ENCODE measurements around the gene IFNAR2.

IFNAR2 gene

DNA sequence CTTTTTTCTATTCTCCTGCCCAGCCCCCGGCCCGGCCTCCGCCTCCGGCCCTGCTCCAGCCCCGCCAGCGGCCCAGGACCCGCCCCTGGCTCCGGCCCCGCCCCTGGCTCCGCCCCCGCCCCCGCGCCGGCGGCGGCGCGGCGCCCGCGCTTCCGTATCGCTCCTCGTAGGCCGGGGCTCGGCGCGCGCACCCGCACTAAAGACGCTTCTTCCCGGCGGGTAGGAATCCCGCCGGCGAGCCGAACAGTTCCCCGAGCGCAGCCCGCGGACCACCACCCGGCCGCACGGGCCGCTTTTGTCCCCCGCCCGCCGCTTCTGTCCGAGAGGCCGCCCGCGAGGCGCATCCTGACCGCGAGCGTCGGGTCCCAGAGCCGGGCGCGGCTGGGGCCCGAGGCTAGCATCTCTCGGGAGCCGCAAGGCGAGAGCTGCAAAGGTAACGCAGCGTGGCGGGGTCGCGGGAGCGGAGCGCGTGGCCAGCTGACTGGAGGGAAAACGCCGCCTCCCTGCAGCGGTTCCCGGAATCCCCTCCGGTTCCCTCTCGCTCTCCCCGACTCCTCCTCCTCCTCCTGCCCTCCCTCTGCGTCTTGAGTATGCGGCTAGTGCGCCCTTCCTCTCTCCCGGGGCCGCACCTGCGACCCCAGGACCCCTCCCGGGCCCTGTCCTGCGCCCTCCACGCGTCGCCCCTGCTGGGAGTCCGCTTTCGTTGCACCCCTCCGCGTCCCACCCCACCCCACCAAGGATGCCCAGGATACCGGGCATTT, at the start of gene IFNAR2:
Gene IFNAR2 (plus strand): TSS at position 155 of the 761 bp plus-strand sequence. CDS start 11,985 bp downstream, outside the sequence.
- DNase-seq = peak; percentile 58

- DNase-seq = no peak
Observed at GRCh38 chr21:33185852-33186251, 43.9 kb upstream of the IFNAR2 start.

DNA sequence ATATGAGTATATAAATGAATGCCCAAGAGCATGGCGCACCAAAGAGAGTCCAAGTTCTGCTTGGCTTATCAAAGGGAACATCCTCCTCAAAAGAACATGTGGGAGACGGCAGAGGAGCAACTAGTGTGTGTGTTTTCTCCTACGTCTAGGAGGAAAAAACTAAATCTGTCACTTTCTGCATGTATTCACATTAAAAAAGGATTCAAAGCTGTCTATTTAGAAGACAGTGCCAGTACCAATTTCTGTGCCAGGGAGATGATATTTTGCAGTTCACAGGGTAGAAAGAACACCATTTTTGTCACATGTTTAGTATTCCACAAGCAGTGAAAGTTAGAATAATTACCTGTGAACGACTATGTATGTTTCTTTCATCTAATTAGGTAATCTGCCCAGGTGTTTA, 42.5 kb upstream of the IFNAR2 start:
- DNase-seq = no peak

- DNase-seq = no peak
Observed at GRCh38 chr21:33189237-33189636, 40.5 kb upstream of the IFNAR2 start.

- no peak for DNase-seq
Observed at GRCh38 chr21:33189824-33190223, 39.9 kb upstream of the IFNAR2 start.

- peak; percentile 30 for DNase-seq
Observed at GRCh38 chr21:33196941-33197374, 32.8 kb upstream of the IFNAR2 start.

DNA sequence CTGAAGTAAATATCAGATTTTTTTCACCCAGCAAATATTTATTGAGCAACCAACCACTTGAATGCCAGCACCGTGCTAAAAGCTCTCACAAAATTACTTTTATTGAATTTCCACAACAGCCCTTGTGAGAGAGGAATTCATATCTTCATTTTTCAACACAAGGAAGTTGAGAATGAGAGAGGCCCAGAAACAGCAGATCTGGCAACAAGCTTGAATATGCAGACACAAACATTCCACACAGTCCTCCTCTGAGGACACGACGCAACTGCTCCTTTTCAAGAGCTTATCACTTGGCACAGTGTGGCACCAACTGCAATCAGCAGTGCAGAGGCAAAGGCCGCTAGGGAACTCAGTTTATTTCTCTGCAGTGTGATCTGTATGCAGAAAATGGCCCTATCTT, 32.2 kb upstream of the IFNAR2 start:
- DNase-seq = no peak

- no peak for DNase-seq
Observed at GRCh38 chr21:33198346-33199099, 31.2 kb upstream of the IFNAR2 start.

GRCh38 chr21:33199100-33199464, 30.7 kb upstream of the IFNAR2 start:
- no peak for DNase-seq

DNA sequence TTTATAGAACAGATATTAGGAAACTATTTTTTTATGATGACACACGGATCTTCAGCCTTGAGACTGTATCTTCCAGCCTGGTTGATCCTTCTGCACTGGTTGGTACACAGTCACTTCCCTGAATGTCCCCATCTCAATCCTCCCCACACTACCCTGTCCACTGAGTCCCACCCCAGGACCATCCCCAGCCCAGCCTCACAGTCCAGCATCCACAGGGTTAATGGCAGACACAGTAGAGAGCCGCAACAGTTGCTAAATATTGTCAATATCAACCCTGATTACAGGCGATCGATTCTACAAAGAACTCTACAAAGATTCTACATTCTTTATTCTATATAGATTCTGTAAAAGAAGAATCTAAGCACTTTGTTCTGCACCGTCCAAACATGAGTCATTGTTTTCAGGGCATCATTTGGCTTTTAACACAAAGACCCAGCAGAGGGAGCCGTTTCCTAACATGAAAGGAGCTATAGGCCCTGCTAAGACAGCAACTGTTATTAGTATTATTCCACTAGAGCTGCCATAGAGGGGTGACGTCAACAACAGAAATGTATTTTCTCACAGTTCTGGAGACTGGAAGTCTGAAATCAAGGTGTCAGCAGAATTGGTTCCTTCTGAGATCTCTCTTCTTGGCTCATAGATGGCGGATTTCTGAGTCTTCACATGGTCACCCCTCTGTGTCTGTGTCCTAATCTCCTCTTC, 30.1 kb upstream of the IFNAR2 start:
- peak; percentile 61 for DNase-seq

GRCh38 chr21:33201956-33202355, 27.8 kb upstream of the IFNAR2 start:
- DNase-seq = no peak

DNA sequence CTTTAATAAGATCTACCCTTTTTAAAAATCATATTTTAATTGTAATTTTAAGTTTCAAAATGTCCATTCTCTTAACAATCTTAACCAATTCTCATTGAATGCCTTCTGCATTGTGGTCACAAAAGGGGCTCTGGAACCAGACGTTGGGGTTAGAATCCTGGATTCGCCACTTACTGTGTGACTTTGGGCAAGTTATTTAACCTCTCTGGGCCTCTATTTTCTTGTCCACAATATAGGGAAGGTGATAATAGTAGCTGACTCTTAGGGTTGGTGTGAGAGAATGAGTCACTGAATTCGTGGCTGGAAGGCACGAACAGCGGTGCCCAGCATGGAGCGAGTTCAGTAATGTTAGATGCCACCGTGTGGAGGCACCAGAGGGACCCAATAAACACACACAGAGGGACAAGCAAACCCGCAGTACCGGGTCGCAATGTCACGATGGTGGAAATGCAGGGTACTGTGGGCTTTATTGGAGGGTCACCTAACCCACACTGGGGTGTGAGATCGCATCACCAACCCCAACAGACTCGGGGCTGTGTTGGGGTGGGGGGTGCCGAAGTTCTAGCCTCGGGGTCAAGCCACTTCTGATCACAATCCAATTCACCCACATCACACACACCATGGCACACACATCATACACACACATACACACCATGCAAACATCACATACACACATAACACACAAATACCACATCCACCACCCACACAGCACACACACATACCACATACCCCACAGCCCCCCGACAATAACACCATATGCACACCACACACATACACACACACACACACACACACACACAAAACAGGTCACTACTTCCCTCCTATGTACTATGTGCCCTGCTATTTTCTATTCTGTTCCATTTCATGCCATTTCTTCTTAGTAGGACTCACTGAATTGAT, 27.0 kb upstream of the IFNAR2 start:
- no peak for DNase-seq

- no peak for DNase-seq
Observed at GRCh38 chr21:33203371-33203724, 26.4 kb upstream of the IFNAR2 start.

DNA sequence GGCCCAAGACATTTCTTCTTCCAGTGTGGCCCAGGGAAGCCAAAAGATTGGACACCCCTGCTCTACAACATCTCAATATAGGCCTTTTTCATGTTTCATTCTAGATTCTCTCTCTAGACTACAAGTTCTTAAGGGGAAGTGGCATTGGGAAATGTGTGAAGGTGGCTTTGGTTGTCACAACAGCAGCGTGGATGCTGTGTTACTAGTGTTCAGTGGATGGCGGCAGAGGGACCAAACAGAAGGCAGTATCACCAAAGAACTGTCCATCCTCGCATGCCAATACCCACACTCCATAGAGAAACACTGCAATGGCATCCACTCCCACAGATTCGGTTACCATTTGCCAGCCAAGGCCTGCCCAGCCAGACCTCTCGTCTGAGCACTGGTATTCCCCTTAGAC, 24.3 kb upstream of the IFNAR2 start:
- DNase-seq = no peak

- no peak for DNase-seq
Observed at GRCh38 chr21:33206771-33207281, 22.9 kb upstream of the IFNAR2 start.

- no peak for DNase-seq
Observed at GRCh38 chr21:33207449-33208149, 22.1 kb upstream of the IFNAR2 start.

GRCh38 chr21:33208534-33208933, 21.2 kb upstream of the IFNAR2 start:
- no peak for DNase-seq

DNA sequence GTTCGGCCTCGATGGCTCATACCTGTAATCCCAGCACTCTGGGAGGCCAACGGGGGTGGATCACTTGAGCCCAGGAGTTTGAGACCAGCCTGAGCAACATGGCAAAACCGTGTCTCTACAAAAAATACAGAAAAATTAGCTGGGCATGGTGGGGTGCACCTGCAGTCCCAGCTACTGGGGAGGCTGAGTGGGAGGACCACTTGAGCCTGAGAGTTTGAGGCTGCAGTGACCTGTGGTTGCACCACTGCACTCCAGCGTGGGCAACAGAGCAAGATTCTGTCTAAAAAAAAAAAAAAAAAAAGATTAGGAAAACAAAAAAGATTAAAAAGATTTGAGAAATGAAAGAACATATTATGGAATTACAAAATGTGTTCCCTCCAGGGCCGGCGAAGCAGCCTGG, 18.4 kb upstream of the IFNAR2 start:
- no peak for DNase-seq

DNA sequence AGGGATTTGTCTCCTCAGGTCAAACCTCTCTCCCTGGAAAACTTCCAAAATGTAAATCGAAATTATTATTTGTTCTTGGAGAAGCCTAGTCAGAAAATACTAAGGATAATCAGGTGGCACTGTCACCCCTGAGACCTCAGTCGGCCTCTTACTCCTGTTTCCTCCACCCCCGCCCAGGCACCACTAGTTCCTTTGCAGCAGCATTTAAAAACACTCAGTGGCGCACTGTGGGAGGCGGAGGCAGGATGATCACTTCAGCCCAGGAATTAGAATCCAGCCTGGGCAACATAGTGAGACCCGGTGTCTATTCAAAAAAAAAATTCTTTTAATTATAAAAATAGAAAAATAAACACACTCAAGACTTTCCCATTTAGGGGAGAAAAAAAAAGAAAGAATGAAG, 18.0 kb upstream of the IFNAR2 start:
- DNase-seq = no peak

DNA sequence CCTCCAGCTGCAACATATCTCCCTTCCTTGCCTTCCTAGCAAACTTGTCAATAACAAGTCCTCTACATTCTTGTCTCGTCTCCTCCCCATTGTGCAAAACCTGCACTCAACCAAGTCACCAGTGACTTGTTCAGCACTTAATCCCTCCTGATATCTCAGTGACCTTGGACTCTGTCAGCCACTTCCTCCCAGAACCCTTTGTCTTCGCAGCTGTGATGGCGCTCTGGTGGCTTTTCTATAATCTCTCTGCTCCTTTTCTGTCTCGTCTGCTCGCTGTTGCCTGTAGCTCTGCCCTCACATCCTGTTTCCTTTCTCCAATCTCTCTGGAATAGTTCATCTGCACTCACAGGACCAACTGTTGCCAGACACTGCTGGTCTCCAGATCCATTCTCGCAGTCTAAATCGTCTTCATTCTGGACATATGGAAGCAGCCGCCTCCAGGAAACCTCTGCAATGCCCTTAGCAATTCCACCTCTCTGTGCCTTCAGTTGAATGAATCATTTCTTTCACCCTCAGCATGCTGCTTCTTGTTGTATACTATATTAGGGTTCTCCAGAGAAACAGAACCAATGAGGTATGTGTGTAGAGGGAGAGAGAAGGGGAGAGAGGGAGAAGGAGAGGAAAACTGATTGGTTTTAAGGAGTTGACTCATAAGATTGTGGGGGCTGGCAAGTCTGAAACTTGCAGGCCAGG, 17.4 kb upstream of the IFNAR2 start:
- DNase-seq = no peak

GRCh38 chr21:33214056-33214455, 15.7 kb upstream of the IFNAR2 start:
- no peak for DNase-seq
